ENCODE data around the gene KPNA2.
A peak's percentile ranks its signal among the peaks of the same experiment; 100 is the strongest.
"Not testable (repeated sequence)": the region's sequence is repeated elsewhere in the genome, so short reads cannot be mapped to it uniquely, and the experiment has no call there.

The KPNA2 gene

GRCh38 chr17:68020791-68021190 is 14.7 kb upstream of the KPNA2 start:
- not testable (repeated sequence) for DNase-seq

- DNase-seq, result no peak
These were observed 13.6 kb upstream of the KPNA2 start for GRCh38 chr17:68021963-68022362.

GRCh38 chr17:68022547-68022946 is 13.0 kb upstream of the KPNA2 start:
- DNase-seq, result not testable (repeated sequence)

- DNase-seq, result no peak
These were observed 5.9 kb upstream of the KPNA2 start for GRCh38 chr17:68029512-68030215.

- no peak for DNase-seq
These were observed 1.7 kb upstream of the KPNA2 start for GRCh38 chr17:68033636-68034451.

GRCh38 chr17:68034452-68034776 is 1.1 kb upstream of the KPNA2 start:
- DNase-seq, result no peak

- peak; percentile 84 for DNase-seq
These were observed 408 bp upstream of the KPNA2 start for GRCh38 chr17:68035131-68035522.

- no peak for DNase-seq
These were observed 991 bp downstream of the KPNA2 start for GRCh38 chr17:68036304-68037147.

GRCh38 chr17:68047153-68047846 is 11.8 kb downstream of the KPNA2 start:
- DNase-seq, result no peak

GRCh38 chr17:68047890-68048542 is 12.5 kb downstream of the KPNA2 start:
- DNase-seq, result not testable (repeated sequence)

- DNase-seq, result no peak
These were observed 13.5 kb downstream of the KPNA2 start for GRCh38 chr17:68048996-68049395.

- DNase-seq, result not testable (repeated sequence)
These were observed 14.4 kb downstream of the KPNA2 start for GRCh38 chr17:68049812-68050437.

GRCh38 chr17:68051321-68052312 is 16.1 kb downstream of the KPNA2 start:
- DNase-seq, result not testable (repeated sequence)

GRCh38 chr17:68052810-68053209 is 17.3 kb downstream of the KPNA2 start:
- DNase-seq, result no peak

GRCh38 chr17:68053231-68054013 is 17.9 kb downstream of the KPNA2 start:
- DNase-seq, result no peak

- DNase-seq, result no peak
These were observed 18.9 kb downstream of the KPNA2 start for GRCh38 chr17:68054296-68054900.

GRCh38 chr17:68057531-68057952 is 22.0 kb downstream of the KPNA2 start:
- DNase-seq, result peak; percentile 30

GRCh38 chr17:68060336-68060735 is 24.8 kb downstream of the KPNA2 start:
- DNase-seq, result no peak
